GM18909 (cell line): Measurements from ENCODE around the gene PAF1.
A peak's percentile ranks its signal among the peaks of the same experiment; 100 is the strongest.

Source experiments
- ATAC-seq: cut with Tn5 transposase; IDR thresholded peaks from one replicate; pipeline ENCODE4 v1.9.1; 2021; ENCODE audit warnings: mild to moderate bottlenecking; ENCODE audit not compliant: unreplicated experiment, poor library complexity

Gene PAF1

GRCh38 chr19:39406656-39407409, 15.9 kb upstream of the PAF1 start, which contains the start of gene ZFP36:
TSS of gene ZFP36 (plus strand) at chr19:39406847. CDS start at chr19:39406905, 58 bp downstream.
- ATAC-seq = no peak

- no peak for ATAC-seq
These were observed 15.2 kb upstream of the PAF1 start for GRCh38 chr19:39405958-39406655.

- ATAC-seq = no peak
These were observed 14.5 kb upstream of the PAF1 start for GRCh38 chr19:39405261-39405957.

DNA sequence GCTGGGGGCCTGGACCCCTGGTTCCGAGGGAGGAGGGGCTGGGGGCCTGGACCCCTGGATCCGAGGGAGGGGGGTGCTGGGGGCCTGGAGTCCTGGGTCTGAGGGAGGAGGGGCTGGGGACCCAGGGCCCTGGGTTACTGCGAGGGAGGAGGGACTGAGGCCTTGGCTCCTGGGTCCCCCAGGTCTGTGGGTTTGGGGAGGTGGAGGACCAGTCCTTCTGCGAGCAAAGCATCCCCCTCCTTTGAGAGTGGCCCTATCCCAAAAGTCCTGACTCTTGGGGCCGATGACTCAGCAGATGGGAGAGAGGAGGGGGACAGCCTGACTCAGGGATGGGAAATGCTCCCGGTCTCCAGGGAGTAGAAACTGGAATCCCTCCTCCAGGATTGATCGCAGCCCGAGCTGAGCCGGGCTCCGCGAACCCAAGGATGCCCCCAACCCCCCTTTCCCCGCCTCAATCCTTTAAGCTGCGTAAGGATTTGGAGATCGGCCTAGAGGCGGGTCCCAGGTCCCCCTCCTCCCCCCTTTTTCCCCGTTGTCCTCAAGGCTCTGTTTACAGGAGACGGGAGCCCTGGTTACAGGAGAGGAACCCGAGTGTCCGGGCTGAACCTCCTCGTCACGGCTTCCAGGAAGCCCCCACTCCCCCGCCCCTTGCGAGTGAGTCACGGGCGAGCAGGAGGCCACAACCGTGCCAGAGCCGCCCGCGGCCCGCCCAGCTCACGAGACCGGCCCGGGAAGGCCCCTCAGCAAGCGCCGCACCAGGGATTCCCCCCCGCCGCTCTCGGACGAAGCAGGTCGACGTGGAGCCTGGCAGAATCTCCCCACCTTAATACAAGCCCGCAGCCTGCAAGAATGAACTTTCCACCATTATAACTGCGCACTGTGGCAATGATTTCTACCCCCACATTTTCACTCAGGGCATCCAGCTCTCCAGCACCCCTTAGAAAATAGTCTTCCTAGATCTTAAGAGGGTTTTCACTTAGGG, 12.7 kb upstream of the PAF1 start:
- peak; percentile 25 for ATAC-seq

GRCh38 chr19:39402346-39403300, 11.7 kb upstream of the PAF1 start:
- ATAC-seq = no peak

DNA sequence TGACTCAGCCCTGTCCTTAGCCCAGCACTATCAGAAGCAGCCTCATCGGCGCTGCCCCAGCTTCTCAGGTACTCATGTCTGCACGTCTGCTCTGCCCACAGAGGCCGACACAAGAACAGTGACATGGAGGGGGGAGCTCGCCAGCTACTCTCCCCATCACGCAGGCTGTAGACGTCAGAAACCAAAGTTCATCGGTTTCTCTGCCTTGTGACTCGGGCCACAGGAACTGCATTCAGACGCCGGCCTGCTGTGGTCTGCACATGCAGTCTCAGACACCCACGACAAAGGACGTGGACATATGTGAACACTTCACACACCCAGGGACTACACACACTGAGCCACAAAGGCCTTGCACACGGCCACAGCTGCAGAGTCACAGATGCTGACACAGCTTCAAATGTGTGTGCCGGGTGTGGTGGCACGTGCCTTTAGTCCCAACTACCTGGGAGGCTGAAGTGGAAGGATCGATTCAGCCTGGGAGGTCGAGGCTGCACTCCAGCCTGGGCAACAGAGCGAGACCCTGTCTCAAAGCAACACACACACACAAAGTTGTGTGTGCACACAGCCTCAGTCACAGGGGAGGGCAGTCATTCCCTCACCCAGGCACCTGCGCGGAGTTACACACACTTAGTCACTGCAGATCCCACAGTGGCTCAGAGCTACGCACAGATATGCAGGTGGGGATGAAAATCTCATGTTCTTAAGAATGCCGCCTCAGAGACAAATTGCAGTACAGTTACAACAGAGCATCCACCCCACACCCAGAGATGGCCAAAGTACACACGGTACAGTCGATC, 10.8 kb upstream of the PAF1 start:
- peak; percentile 25 for ATAC-seq

GRCh38 chr19:39401070-39401548, 10.2 kb upstream of the PAF1 start:
- ATAC-seq = peak; percentile 5

DNA sequence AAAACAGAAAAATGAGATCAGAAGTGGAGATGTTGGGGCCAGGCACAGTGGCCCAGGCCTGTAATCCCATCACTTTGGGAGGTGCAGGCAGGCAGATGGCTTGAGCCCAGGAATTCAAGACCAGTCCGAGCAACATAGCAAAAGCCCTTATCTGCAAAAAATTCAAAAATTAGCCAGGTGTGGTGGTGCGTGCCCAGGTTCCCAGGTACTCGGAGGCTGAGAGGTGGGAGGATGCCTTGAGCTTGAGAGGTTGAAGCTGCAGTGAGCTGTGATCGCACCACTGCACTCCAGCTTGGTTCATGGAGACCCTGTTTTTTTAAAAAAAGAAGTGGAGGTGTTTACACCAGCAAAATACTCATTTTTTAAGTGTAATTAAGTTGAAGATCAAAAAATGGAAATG, 9.2 kb upstream of the PAF1 start:
- ATAC-seq = no peak

GRCh38 chr19:39399668-39400050, 8.8 kb upstream of the PAF1 start:
- ATAC-seq = no peak

DNA sequence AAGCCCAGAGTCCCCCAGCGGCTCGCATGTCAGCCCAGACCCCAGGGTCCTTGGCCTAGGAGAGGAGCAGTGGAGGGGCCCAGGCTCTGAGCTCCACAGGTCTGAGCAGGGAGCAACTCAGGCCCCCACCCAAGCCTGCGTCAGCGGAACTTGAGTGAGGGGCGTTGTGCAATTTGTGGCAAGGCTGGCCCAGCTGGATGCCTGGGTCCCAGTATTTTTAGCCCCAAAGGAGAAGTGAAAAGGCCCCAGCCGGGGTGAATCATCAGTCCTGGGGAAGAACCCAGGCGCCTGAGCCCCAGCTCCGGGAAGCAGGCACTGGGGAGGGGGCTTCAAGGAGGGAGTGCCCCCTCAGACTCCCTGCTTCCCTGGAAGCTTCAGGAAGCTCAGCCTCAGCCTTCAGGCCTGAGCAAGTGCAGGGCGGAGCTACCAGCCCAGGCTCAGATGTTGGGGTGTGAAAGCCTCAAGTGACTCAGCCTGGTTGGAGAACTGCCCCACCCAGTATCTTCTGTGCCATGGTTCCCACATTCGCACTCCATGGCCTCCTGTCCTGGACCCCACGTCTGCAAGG, 7.5 kb upstream of the PAF1 start:
- no peak for ATAC-seq

- ATAC-seq = peak; percentile 46
These were observed 6.7 kb upstream of the PAF1 start for GRCh38 chr19:39397360-39398296.

GRCh38 chr19:39390451-39390750, 505 bp downstream of the PAF1 start:
- ATAC-seq = no peak

- no peak for ATAC-seq
These were observed 1.1 kb downstream of the PAF1 start for GRCh38 chr19:39389631-39390414.

- no peak for ATAC-seq
These were observed 2.2 kb downstream of the PAF1 start for GRCh38 chr19:39388657-39389056.

GRCh38 chr19:39386557-39386956, 4.3 kb downstream of the PAF1 start:
- ATAC-seq = no peak
